K562 (cell line): ENCODE results near the gene PNPLA7. TPM values are rescaled to one million over a fixed set of nuclear protein-coding genes. Genes with fewer than 3 reads are reported as not detected.

Experiments used
- ATAC-seq: fragments of 200-7000 bp; cut with Tn5 transposase; 3 replicates; pipeline ENCODE4 v1.9.1; 2020; ENCODE audit warnings: moderate library complexity
- BruUV-seq: library from RNA; stranded (reverse); fragments of 400-500 nt; replicated peaks from 2 replicates; lab custom pipeline; 2021; lab: Mats Ljungman, UMichigan
- CTCF ChIA-PET: fragments of 300-600 bp; formaldehyde crosslinking; extraction: SDS; loops from one replicate; lab custom pipeline; 2021; ENCODE audit warnings: low intra/inter-chr PET ratio; lab: Yijun Ruan, JAX
- POLR2A ChIA-PET: fragments of 300-600, 350-650 bp; sonication (Branson Sonifier 250); formaldehyde crosslinking; extraction: SDS; loops from one replicate; lab custom pipeline; 2021; ENCODE audit warnings: antibody characterized with exemption, inconsistent platforms; lab: Yijun Ruan, JAX
- DNase-seq, 4 experiments: peaks; one replicate each; pipeline versions ENCODE4 v3.0.0 to v3.0.0-alpha.2; 2011 to 2018; ENCODE audit warnings: low spot score in 3 of 4, mixed read lengths in 3 of 4; ENCODE audit errors: extremely low read depth in 1 of 4
- FAIRE-seq: peaks from 2 replicates; lab custom pipeline; 2011; peaks lifted over from hg19 to GRCh38; lab: Jason Lieb, UNC
- H2AFZ ChIP-seq: 2 replicates; pipeline ENCODE4 v1.6.0; 2011; ENCODE audit warnings: low read depth, low read length, control low read depth, inconsistent platforms
- H3K27ac ChIP-seq: fragments of 200-600 bp; 3 replicates; pipeline ENCODE4 v1.8.0; 2011; ENCODE audit warnings: low read depth, mild to moderate bottlenecking, control low read depth, inconsistent platforms, low read length, moderate library complexity, mixed read lengths; ENCODE audit errors: extremely low read depth
- H3K27me3 ChIP-seq, 2 experiments: fragments of 300-600 bp in 1 of 2; 2 replicates in 1 of 2; 3 replicates in 1 of 2; pipeline versions ENCODE4 v1.6.0 to v1.8.0; 2011; ENCODE audit warnings: inconsistent platforms in 2 of 2, low read length in 2 of 2, mild to moderate bottlenecking in 1 of 2, mixed read lengths in 1 of 2, moderate library complexity in 1 of 2; ENCODE audit not compliant: control insufficient read depth in 2 of 2, insufficient read depth in 2 of 2
- H3K36me3 ChIP-seq: fragments of 300-600 bp; 3 replicates; pipeline ENCODE4 v1.8.0; 2011; ENCODE audit warnings: mild to moderate bottlenecking, low read length, inconsistent platforms; ENCODE audit not compliant: control insufficient read depth, insufficient read depth
- H3K4me1 ChIP-seq, 2 experiments: fragments of 200-600 bp in 1 of 2; replicated peaks in 1 of 2; 2 replicates in 1 of 2; 3 replicates in 1 of 2; pipeline versions ENCODE4 v1.5.1 to v1.8.0; 2011; ENCODE audit warnings: inconsistent platforms in 2 of 2, low read length in 2 of 2, mild to moderate bottlenecking in 1 of 2, mixed read lengths in 1 of 2, moderate library complexity in 1 of 2; ENCODE audit not compliant: control insufficient read depth in 2 of 2, insufficient read depth in 2 of 2
- H3K4me2 ChIP-seq: 2 replicates; pipeline ENCODE4 v1.6.1; 2011; ENCODE audit warnings: low read length, control low read depth, inconsistent platforms, mixed read lengths; ENCODE audit not compliant: insufficient read depth
- H3K4me3 ChIP-seq: fragments of 200-600 bp; sonication (generic), shearing (Covaris generic); 2 replicates; pipeline ENCODE4 v1.5.1; 2016; ENCODE audit warnings: control low read depth, inconsistent platforms
- H3K79me2 ChIP-seq: fragments of 200-600 bp; 3 replicates; pipeline ENCODE4 v1.8.0; 2011; ENCODE audit warnings: low read length, inconsistent platforms; ENCODE audit not compliant: control insufficient read depth, insufficient read depth
- H3K9ac ChIP-seq, 2 experiments: 2 replicates each; pipeline versions ENCODE4 v1.6.0 to v1.6.1; 2011; ENCODE audit warnings: low read depth in 2 of 2, low read length in 2 of 2, control low read depth in 1 of 2, inconsistent platforms in 1 of 2, mild to moderate bottlenecking in 1 of 2, mixed read lengths in 1 of 2; ENCODE audit not compliant: insufficient read depth in 1 of 2
- H3K9me1 ChIP-seq: one replicate; pipeline ENCODE4 v1.6.0; 2011; ENCODE audit warnings: inconsistent platforms, mild to moderate bottlenecking, low read length, moderate library complexity; ENCODE audit not compliant: control insufficient read depth, insufficient read depth
- H3K9me3 ChIP-seq: replicated peaks from 2 replicates; pipeline ENCODE4 v1.5.1; 2011; ENCODE audit warnings: low read depth, low read length, inconsistent platforms; ENCODE audit not compliant: control insufficient read depth, insufficient read depth
- H4K20me1 ChIP-seq: replicated peaks from 2 replicates; pipeline ENCODE4 v1.6.1; 2011; ENCODE audit warnings: low read length, inconsistent platforms, mixed read lengths; ENCODE audit not compliant: control insufficient read depth, insufficient read depth
- PCBP1 ChIP-seq: fragments of 200-400 bp; formaldehyde crosslinking; IDR thresholded peaks from 2 replicates; pipeline ENCODE4 v1.6.1; 2018; ENCODE audit warnings: mild to moderate bottlenecking, low read depth, low read length; ENCODE audit not compliant: poor library complexity, severe bottlenecking
- ZBTB11 ChIP-seq, 3 experiments: fragments of 200-800 bp in 1 of 3; fragments of 250-450 bp in 1 of 3; fragments of 450-650 bp in 1 of 3; sonication (Bioruptor Pico) in 1 of 3; sonication (Bioruptor generic) in 1 of 3; formaldehyde crosslinking in 1 of 3; IDR thresholded peaks; 2 replicates each; pipeline versions ENCODE4 v1.6.1 to v1.8.0; 2016 to 2022; ENCODE audit warnings: mild to moderate bottlenecking in 2 of 3, missing genetic modification characterization in 2 of 3, missing compliant biosample characterization in 1 of 3, moderate library complexity in 1 of 3
- ZNF395 ChIP-seq: fragments of 200-800 bp; sonication (Bioruptor generic); IDR thresholded peaks from 2 replicates; pipeline ENCODE4 v1.6.1; 2017; ENCODE audit warnings: missing genetic modification characterization, missing compliant biosample characterization
- WGBS: fragments of 100-300 bp; shearing (Covaris generic); methylation state at CpG from one replicate; pipeline ENCODE4 v1.1.6; 2016; ENCODE audit warnings: low coverage, mixed read lengths; ENCODE audit not compliant: insufficient coverage; ENCODE audit errors: missing lambda C conversion rate; 5-methylcytosine and 5-hydroxymethylcytosine counted together
- in situ Hi-C: fragments of 300-500 bp; cut with MboI; formaldehyde crosslinking; loops from 4 replicates; pipeline ENCODE4 v1.15.0; 2018; ENCODE audit warnings: inconsistent platforms, mixed read lengths
- intact Hi-C: fragments of 100-400 bp; cut with micrococcal nuclease; formaldehyde crosslinking; loops from 2 replicates; pipeline ENCODE4 v1.14.2; 2022
- polyA plus RNA-seq, 8 experiments: library from polyadenylated mRNA; depleted of rRNA in 4 of 8; stranded (reverse) in 5 of 8; unstranded in 3 of 8; fragments of >200 nt; fragmentation: Nextera tagmentation in 2 of 8; fragmentation: Illumina TruSeq in 1 of 8; extraction: Ambion mirVana in 2 of 8; extraction: Trizol in 1 of 8; gene quantifications; 2 replicates each; pipeline versions ENCODE4 v1.2.1 to v1.2.3, GENCODE V29; 2011 to 2014; ENCODE audit warnings: inconsistent platforms in 1 of 8, missing spikeins in 1 of 8
- total RNA-seq, 7 experiments: library from RNA; depleted of rRNA in 6 of 7; stranded (reverse); fragments of >200 nt in 6 of 7; fragmentation: Illumina TruSeq in 2 of 7; extraction: Trizol in 2 of 7; gene quantifications; 2 replicates each; pipeline versions ENCODE4 v1.2.1 to v1.2.3, GENCODE V29; 2011 to 2021; ENCODE audit warnings: low replicate concordance in 1 of 7
- TF ChIP-seq, protein P1 (sequence below): fragments of 450-650 bp; formaldehyde crosslinking; IDR thresholded peaks from 2 replicates; pipeline ENCODE4 v1.4.0; 2020; ENCODE audit warnings: mild to moderate bottlenecking, moderate library complexity

The PNPLA7 gene
- total and polyA plus RNA-seq, 9 of the 15 experiments (the other 6 are each of a cell fraction or from before 2014, with no cell fraction given), result 0.01 to 0.85 (median 0.19) TPM; not detected in 1

DNA sequence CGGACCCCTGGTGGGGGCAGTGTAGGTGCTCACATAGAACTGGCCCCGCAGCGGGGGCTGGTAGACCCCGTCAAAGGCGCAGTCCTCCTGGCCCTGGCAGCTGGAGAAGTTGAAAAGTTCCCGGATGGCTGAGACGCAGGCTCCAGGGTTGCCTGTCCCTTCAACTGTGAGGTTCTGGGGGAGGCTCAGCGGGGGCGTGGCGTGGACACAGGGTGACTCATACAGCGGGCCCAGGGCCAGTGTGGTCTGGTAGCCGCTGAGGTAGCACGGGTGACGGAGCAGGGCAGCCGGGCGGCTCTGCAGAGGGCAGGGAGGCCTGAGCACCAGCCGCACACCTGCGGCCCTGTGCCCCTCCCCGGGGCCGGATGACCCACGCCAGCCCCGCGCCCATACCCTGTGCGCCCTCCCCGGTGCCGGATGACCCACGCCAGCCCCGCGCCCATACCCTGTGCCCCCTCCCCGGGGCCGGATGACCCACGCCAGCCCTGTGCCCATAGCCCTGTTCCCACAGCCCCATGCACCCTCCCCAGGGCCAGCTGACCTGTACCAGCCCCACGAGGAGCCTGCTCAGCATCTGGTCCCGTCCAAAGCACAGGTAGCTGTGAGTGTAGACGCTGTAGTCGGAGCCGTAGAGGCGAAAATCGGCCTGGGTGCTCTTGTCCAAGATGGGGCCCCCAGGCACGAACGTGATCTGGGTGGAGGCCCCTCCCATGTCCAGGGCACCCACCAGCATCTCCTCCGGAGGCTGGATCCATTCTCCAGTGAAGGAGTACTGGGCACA is 114.0 kb downstream of the PNPLA7 start (continued):
- TF ChIP-seq PCBP1, result peak; percentile 22

DNA sequence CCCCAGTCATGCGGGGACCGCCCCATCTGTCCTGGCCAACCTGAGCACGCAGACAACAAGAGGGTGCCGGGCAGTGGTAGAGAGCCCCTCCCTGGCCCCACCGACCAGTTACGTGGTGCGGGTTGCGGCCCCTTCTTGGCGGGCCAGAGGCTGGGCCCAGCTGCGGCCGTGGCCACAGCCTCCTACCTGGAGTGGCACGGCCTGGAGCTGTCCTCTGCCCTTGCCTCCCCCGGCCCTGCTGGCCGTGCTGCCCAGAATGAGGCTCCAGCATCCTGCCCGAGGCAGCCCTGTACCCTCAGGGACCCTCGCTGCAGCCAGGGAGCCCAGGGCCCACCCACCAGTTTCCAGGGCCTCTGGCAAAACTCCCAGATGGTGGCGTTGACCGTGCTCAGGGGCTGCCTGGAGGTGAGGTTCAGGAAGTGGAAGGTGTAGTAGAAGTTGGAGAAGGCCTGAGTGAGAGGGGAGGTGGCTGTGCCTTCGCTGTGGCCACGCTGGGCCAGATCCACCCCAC is 114.8 kb downstream of the PNPLA7 start:
- no TSS peak for BruUV-seq
- no peaks in the 10 kb centered on the region for H3K9me3 ChIP-seq
- no peak overlapping the region; the same call in 1 of the 2 replicates for H3K4me3 ChIP-seq
- CTCF ChIA-PET, result no interaction called here
- no peak for FAIRE-seq
- DNase-seq, result no peak
- no peaks in the 10 kb centered on the region for H3K79me2 ChIP-seq
- WGBS, result 71% methylated on average over 12 of the region's 20 CpGs
- no peaks in the 10 kb centered on the region for H3K9me1 ChIP-seq
- no peaks in the 10 kb centered on the region for H4K20me1 ChIP-seq
- H2AFZ ChIP-seq, result peak overlapping the region; percentile 74
- peak overlapping the region; percentile 50 for H3K4me2 ChIP-seq
- no peak for ATAC-seq
- intact Hi-C loops, result no loop called here
- TF ChIP-seq ZBTB11 (CRISPR knock-in tag; IDR thresholded peaks at IDR 0.05), result 0 out of 6 replicates have a peak, but pooled peaks of 1 of the 3 experiments have one; percentile 13
- TF ChIP-seq, protein P1, sequence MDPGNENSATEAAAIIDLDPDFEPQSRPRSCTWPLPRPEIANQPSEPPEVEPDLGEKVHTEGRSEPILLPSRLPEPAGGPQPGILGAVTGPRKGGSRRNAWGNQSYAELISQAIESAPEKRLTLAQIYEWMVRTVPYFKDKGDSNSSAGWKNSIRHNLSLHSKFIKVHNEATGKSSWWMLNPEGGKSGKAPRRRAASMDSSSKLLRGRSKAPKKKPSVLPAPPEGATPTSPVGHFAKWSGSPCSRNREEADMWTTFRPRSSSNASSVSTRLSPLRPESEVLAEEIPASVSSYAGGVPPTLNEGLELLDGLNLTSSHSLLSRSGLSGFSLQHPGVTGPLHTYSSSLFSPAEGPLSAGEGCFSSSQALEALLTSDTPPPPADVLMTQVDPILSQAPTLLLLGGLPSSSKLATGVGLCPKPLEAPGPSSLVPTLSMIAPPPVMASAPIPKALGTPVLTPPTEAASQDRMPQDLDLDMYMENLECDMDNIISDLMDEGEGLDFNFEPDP, result no peak
- TF ChIP-seq ZNF395 (CRISPR knock-in tag), result peak; percentile 15; the same call in 1 of the 2 replicates
- peak overlapping the region; percentile 78; the same call in 2 of the 3 replicates for H3K27ac ChIP-seq
- H3K4me1 ChIP-seq, result peaks cover 14 to 84% of the 10 kb centered on the region in 2 experiments; a peak in 4 of 5 replicates
- H3K9ac ChIP-seq, result peak overlapping the region; percentile 69 to 91
- in situ Hi-C loops, result no loop called here
- no peaks in the 10 kb centered on the region for H3K27me3 ChIP-seq
- H3K36me3 ChIP-seq, result no peaks in the 10 kb centered on the region
- POLR2A ChIA-PET, result interaction anchor here (0.7 to 3.5 kb wide), 4 partner anchors 8 to 207 kb away, joined by 3 to 21 read pairs (median 4); partner anchors contain the start of genes EXD3 and NOXA1
